GM12878 (cell line): ENCODE data around the gene BNC2. TPM values are rescaled to one million over a fixed set of nuclear protein-coding genes. Genes with fewer than 3 reads are reported as not detected.

ENCODE experiments used
- ATAC-seq: fragments of 200-7000 bp; cut with Tn5 transposase; 3 replicates; pipeline ENCODE4 v1.9.1; 2020; ENCODE audit warnings: mild to moderate bottlenecking, moderate library complexity
- BruUV-seq: library from RNA; stranded (reverse); fragments of 400-500 nt; replicated peaks from 2 replicates; lab custom pipeline; 2021; lab: Mats Ljungman, UMichigan
- CTCF ChIA-PET: fragments of 300-600 bp; sonication (Branson Sonifier 250); formaldehyde crosslinking; extraction: SDS; loops from one replicate; lab custom pipeline; 2021; ENCODE audit warnings: inconsistent platforms; lab: Yijun Ruan, JAX
- POLR2A ChIA-PET: fragments of 350-600 bp; formaldehyde crosslinking; extraction: SDS; loops from one replicate; lab custom pipeline; 2021; ENCODE audit warnings: inconsistent platforms; lab: Charles Lee
- RAD21 ChIA-PET: fragments of 300-600 bp; sonication (Branson Sonifier 250); formaldehyde crosslinking; loops from one replicate; lab custom pipeline; 2023; ENCODE audit warnings: antibody characterized with exemption; ENCODE audit not compliant: unreplicated experiment; lab: Charles Lee
- SMC1A ChIA-PET: fragments of 300-600 bp; sonication (Branson Sonifier 250); formaldehyde crosslinking; loops from one replicate; lab custom pipeline; 2023; ENCODE audit not compliant: unreplicated experiment, uncharacterized antibody; lab: Charles Lee
- DNase-seq: peaks from one replicate; pipeline ENCODE4 v3.0.0-alpha.2; 2011; ENCODE audit warnings: low read depth, low spot score
- FAIRE-seq: peaks from 3 replicates; lab custom pipeline; 2011; peaks lifted over from hg19 to GRCh38; lab: Jason Lieb, UNC
- H2AFZ ChIP-seq: 2 replicates; pipeline ENCODE4 v1.6.0; 2011; ENCODE audit warnings: low read depth, low read length, control low read depth; ENCODE audit not compliant: control insufficient read depth
- H3K27ac ChIP-seq: 2 replicates; pipeline ENCODE4 v1.5.1; 2011; ENCODE audit warnings: control low read depth; ENCODE audit not compliant: control insufficient read depth, insufficient read depth
- H3K27me3 ChIP-seq, 2 experiments: replicated peaks in 1 of 2; 2 replicates each; pipeline versions ENCODE4 v1.6.0 to v1.6.1; 2011; ENCODE audit warnings: low read length in 1 of 2; ENCODE audit not compliant: control insufficient read depth in 2 of 2, insufficient read depth in 2 of 2
- H3K36me3 ChIP-seq, 2 experiments: 2 replicates each; pipeline ENCODE4 v1.5.1; 2011; ENCODE audit warnings: low read length in 1 of 2; ENCODE audit not compliant: control insufficient read depth in 2 of 2, insufficient read depth in 2 of 2
- H3K4me1 ChIP-seq: 2 replicates; pipeline ENCODE4 v1.6.1; 2011; ENCODE audit warnings: mild to moderate bottlenecking, low read length, moderate library complexity, mixed read lengths; ENCODE audit not compliant: control insufficient read depth, insufficient read depth
- H3K4me2 ChIP-seq: 2 replicates; pipeline ENCODE4 v1.6.0; 2011; ENCODE audit warnings: control low read depth; ENCODE audit not compliant: control insufficient read depth, insufficient read depth
- H3K4me3 ChIP-seq: fragments of 200-600 bp; sonication (generic); 2 replicates; pipeline ENCODE4 v1.5.1; 2016
- H3K79me2 ChIP-seq: 2 replicates; pipeline ENCODE4 v1.6.0; 2011; ENCODE audit warnings: low read length; ENCODE audit not compliant: control insufficient read depth, insufficient read depth
- H3K9ac ChIP-seq: 2 replicates; pipeline ENCODE4 v1.8.0; 2011; ENCODE audit warnings: low read length, control low read depth, mixed read lengths; ENCODE audit not compliant: control insufficient read depth, insufficient read depth
- H3K9me3 ChIP-seq: replicated peaks from 3 replicates; pipeline ENCODE4 v1.5.1; 2011; ENCODE audit warnings: mild to moderate bottlenecking, low read length; ENCODE audit not compliant: control insufficient read depth, insufficient read depth
- H4K20me1 ChIP-seq: 2 replicates; pipeline ENCODE4 v1.6.0; 2011; ENCODE audit not compliant: control insufficient read depth, insufficient read depth
- ATF3 ChIP-seq: IDR thresholded peaks from 2 replicates; pipeline ENCODE4 v1.6.1; 2011; ENCODE audit warnings: low read depth, mild to moderate bottlenecking, low read length, moderate library complexity, borderline replicate concordance; ENCODE audit errors: extremely low read depth
- E2F8 ChIP-seq: fragments of 450-650 bp; IDR thresholded peaks from 2 replicates; pipeline ENCODE4 v1.6.1; 2018; ENCODE audit warnings: mild to moderate bottlenecking, low read depth, moderate library complexity; ENCODE audit not compliant: partially characterized antibody
- EP300 ChIP-seq, 2 experiments: fragments of 150-350 bp in 1 of 2; IDR thresholded peaks; 2 replicates each; pipeline ENCODE4 v1.6.1; 2011 to 2012; ENCODE audit warnings: low read depth in 2 of 2, low read length in 2 of 2, borderline replicate concordance in 1 of 2, improper control_type of control experiment in 1 of 2, inconsistent platforms in 1 of 2; ENCODE audit not compliant: control insufficient read depth in 1 of 2
- GABPA ChIP-seq: IDR thresholded peaks from 2 replicates; pipeline ENCODE4 v1.6.1; 2014; ENCODE audit warnings: antibody characterized with exemption, low read depth, mild to moderate bottlenecking, inconsistent platforms
- RELA ChIP-seq: fragments of 450-650 bp; IDR thresholded peaks from 2 replicates; pipeline ENCODE4 v1.8.0; 2014; ENCODE audit warnings: borderline replicate concordance; ENCODE audit not compliant: partially characterized antibody
- SUZ12 ChIP-seq: fragments of 200-600 bp; sonication (generic); IDR thresholded peaks from one replicate; pipeline ENCODE4 v1.6.1; 2018; ENCODE audit warnings: antibody characterized with exemption, mild to moderate bottlenecking; ENCODE audit not compliant: unreplicated experiment
- ZBTB11 ChIP-seq: fragments of 450-650 bp; formaldehyde crosslinking; IDR thresholded peaks from 2 replicates; pipeline ENCODE4 v1.5.0; 2022; ENCODE audit warnings: mild to moderate bottlenecking, missing genetic modification characterization
- WGBS: methylation state at CpG from one replicate; pipeline ENCODE4 v1.1.6; 2016; ENCODE audit warnings: low lambda C conversion rate; ENCODE audit not compliant: insufficient replicate concordance, insufficient coverage; ENCODE audit errors: missing lambda C conversion rate; 5-methylcytosine and 5-hydroxymethylcytosine counted together
- in situ Hi-C: fragments of 300-500 bp; cut with MboI; formaldehyde crosslinking; loops from 9 replicates; pipeline ENCODE4 v1.14.3; 2018; ENCODE audit warnings: mixed read lengths
- intact Hi-C: fragments of 100-400 bp; cut with micrococcal nuclease; formaldehyde crosslinking; loops from one replicate; pipeline ENCODE4 v1.14.2; 2022; ENCODE audit not compliant: unreplicated experiment
- polyA plus RNA-seq, 11 experiments: library from polyadenylated mRNA; depleted of rRNA in 4 of 11; unstranded in 6 of 11; stranded (reverse) in 5 of 11; fragments of >200 nt; fragmentation: Nextera tagmentation in 4 of 11; fragmentation: Illumina TruSeq in 1 of 11; extraction: Ambion mirVana in 4 of 11; extraction: Trizol in 1 of 11; gene quantifications; 1 replicate in 1 of 11; 2 replicates in 10 of 11; pipeline versions ENCODE4 v1.2.1 to v1.2.3, GENCODE V29; 2011 to 2016; ENCODE audit warnings: inconsistent platforms in 2 of 11, missing spikeins in 2 of 11, low read depth in 1 of 11
- total RNA-seq, 4 experiments: library from RNA; depleted of rRNA in 3 of 4; stranded (reverse); fragments of >200 nt in 3 of 4; fragmentation: Illumina TruSeq in 1 of 4; extraction: Trizol in 1 of 4; gene quantifications; 2 replicates each; pipeline versions ENCODE4 v1.2.1 to v1.2.3, GENCODE V29; 2013 to 2021
- TF ChIP-seq, protein P1 (sequence below): fragments of 450-650 bp; IDR thresholded peaks from 2 replicates; pipeline ENCODE4 v1.6.1; 2017; ENCODE audit warnings: mild to moderate bottlenecking, moderate library complexity
- TF ChIP-seq, protein P2 (sequence below): fragments of 450-650 bp; IDR thresholded peaks from 2 replicates; pipeline ENCODE4 v1.6.1; 2017; ENCODE audit warnings: borderline replicate concordance

The BNC2 gene
- total and polyA plus RNA-seq, 10 of the 15 experiments (the other 5 are each of a cell fraction or from before 2014, with no cell fraction given), result 0.05 to 14.5 (median 0.26) TPM

DNA sequence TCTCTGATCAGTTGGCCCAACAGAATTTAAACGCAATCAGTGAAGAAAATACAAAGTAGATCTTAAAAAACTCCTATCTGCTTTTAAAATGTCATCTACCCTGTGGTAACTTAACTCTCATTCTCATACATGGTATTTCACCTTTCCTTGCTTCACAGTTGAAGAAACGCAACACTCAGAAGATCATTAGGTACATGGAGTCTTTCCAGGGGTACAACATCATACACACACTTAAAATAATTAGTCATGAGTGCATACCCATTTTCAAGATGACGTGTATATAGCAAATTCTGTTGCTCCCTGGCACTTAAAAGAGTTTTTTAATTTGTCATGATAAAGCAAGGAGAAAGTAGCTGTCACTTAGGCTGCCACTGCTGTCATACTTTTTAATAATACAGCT lies 259.9 kb downstream of the BNC2 start (continued):
- TF ChIP-seq E2F8 (no peak), ATF3 (no peak), RELA (no peak), GABPA (no peak), SUZ12 (no peak), EP300 (IDR thresholded peaks at IDR 0.05; ENCODE audit: borderline replicate concordance in 1 of 2, control insufficient read depth in 1 of 2, low read depth in 2 of 2, low read length in 2 of 2) (no peak)

DNA sequence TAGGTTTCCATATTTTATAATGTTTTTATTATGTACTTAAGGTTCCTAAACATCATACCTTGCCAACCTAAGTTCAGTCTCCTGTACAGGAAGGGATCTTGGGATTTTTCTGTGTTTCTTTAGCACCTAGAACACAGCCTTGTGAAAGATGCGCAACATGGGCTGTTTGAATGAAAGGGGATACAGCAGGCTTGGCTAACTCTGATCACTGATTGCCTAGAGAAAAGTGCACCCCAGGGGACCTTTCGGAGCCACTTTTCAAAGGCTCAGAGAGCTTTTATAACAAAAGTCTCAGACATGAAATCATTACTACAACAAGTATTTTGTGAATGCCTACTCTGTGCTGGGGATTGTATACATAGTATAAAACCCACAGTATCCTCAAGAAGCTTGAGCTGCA lies 261.6 kb downstream of the BNC2 start:
- Histone ChIP-seq H3K36me3 (no peaks in the 10 kb centered on the region), H3K4me3 (no peak overlapping the region), H4K20me1 (no peaks in the 10 kb centered on the region), H3K9ac (no peak overlapping the region), H2AFZ (no peak overlapping the region), H3K79me2 (no peaks in the 10 kb centered on the region), H3K27me3 (no peaks in the 10 kb centered on the region), H3K27ac (no peak overlapping the region), H3K9me3 (no peaks in the 10 kb centered on the region), H3K4me1 (no peaks in the 10 kb centered on the region), H3K4me2 (no peak overlapping the region)
- WGBS, result 47% methylated on average over 2 of the region's 2 CpGs
- no peak; the same call in 1 of the 3 replicates for ATAC-seq
- POLR2A ChIA-PET, result interaction anchor here (0.5 kb wide), 1 partner anchor 22 kb away, joined by 5 read pairs; no protein-coding TSS in a partner anchor
- FAIRE-seq, result no peak
- no TSS peak for BruUV-seq
- in situ Hi-C loops (no loop called here), intact Hi-C loops (no loop called here)
- CTCF ChIA-PET, result interaction anchor here (1.3 kb wide), 1 partner anchor 31 kb away, joined by 3 read pairs; no protein-coding TSS in a partner anchor
- RAD21 ChIA-PET, result no interaction called here
- SMC1A ChIA-PET, result interaction anchor here (0.6 to 1.5 kb wide), 2 partner anchors 10 to 266 kb away, joined by 3 to 4 read pairs; no protein-coding TSS in a partner anchor
- DNase-seq, result no peak
- TF ChIP-seq, protein P1, sequence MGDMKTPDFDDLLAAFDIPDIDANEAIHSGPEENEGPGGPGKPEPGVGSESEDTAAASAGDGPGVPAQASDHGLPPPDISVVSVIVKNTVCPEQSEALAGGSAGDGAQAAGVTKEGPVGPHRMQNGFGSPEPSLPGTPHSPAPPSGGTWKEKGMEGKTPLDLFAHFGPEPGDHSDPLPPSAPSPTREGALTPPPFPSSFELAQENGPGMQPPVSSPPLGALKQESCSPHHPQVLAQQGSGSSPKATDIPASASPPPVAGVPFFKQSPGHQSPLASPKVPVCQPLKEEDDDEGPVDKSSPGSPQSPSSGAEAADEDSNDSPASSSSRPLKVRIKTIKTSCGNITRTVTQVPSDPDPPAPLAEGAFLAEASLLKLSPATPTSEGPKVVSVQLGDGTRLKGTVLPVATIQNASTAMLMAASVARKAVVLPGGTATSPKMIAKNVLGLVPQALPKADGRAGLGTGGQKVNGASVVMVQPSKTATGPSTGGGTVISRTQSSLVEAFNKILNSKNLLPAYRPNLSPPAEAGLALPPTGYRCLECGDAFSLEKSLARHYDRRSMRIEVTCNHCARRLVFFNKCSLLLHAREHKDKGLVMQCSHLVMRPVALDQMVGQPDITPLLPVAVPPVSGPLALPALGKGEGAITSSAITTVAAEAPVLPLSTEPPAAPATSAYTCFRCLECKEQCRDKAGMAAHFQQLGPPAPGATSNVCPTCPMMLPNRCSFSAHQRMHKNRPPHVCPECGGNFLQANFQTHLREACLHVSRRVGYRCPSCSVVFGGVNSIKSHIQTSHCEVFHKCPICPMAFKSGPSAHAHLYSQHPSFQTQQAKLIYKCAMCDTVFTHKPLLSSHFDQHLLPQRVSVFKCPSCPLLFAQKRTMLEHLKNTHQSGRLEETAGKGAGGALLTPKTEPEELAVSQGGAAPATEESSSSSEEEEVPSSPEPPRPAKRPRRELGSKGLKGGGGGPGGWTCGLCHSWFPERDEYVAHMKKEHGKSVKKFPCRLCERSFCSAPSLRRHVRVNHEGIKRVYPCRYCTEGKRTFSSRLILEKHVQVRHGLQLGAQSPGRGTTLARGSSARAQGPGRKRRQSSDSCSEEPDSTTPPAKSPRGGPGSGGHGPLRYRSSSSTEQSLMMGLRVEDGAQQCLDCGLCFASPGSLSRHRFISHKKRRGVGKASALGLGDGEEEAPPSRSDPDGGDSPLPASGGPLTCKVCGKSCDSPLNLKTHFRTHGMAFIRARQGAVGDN, result no peak
- TF ChIP-seq, protein P2, sequence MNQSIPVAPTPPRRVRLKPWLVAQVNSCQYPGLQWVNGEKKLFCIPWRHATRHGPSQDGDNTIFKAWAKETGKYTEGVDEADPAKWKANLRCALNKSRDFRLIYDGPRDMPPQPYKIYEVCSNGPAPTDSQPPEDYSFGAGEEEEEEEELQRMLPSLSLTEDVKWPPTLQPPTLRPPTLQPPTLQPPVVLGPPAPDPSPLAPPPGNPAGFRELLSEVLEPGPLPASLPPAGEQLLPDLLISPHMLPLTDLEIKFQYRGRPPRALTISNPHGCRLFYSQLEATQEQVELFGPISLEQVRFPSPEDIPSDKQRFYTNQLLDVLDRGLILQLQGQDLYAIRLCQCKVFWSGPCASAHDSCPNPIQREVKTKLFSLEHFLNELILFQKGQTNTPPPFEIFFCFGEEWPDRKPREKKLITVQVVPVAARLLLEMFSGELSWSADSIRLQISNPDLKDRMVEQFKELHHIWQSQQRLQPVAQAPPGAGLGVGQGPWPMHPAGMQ, result no peak
- no peak for TF ChIP-seq ZBTB11 (CRISPR knock-in tag)
